GM21381 (cell line): ENCODE measurements around the gene MBTD1.
"Not testable (repeated sequence)": the region's sequence is repeated elsewhere in the genome, so short reads cannot be mapped to it uniquely, and the experiment has no call there.

Experiments
- ATAC-seq: cut with Tn5 transposase; IDR thresholded peaks from one replicate; pipeline ENCODE4 v1.9.1; 2021; ENCODE audit warnings: mild to moderate bottlenecking, moderate library complexity; ENCODE audit not compliant: unreplicated experiment

Gene MBTD1

DNA sequence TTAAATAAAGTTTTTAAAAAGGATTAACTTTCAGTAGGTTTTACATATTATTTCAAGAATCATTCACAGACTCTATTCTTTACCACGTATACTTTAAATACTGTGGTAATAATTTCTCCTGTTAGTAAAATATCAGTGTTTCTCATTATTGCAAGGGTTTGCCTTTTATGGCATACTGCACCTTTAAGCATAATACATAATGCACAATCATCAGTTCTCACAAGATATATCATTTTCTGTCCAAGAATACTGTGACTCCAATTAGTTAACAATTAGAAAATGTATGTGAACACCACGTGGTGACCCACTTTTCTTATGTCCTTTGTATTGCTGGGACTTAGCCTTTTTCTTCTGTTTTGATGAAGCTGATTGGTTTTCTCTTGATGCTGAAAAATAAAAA, 68.0 kb downstream of the MBTD1 start:
- ATAC-seq, result no peak

DNA sequence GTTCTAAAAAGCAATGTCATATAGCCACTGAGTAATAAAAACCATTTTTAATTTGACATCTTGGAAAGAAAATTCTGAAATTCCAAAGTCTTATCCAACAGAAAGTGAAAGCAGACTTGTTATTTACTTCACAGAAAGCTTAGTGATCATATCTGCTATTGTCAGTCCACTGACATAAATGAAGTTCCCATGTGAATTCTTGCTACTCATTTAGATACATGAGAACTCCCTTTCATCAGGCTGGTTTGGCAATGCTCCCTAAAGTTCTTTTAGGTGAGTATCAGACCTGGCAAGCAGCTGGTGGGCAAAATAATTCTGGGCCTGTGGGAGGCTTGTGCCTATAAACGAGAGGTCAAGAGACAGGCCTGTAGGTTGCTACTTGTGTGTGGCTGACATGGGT, 70.2 kb downstream of the MBTD1 start:
- no peak for ATAC-seq

DNA sequence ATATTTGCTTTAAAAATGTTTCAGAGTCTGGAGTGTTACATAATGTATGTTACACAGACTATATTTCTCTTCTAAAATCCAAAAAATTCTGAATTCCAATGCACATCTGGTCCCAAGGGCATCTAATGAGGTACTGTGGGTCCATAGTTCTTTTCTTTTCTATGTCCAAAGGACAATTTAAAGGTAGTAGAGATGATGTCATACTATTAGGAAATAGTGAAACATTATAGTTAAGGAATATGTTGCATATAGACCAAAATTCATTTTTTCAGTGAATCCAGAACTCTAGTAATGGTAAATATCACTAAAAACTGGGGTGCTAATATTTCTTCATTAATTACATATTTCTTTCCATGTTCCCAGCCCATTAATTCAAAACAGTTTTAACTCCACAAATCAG, 70.7 kb downstream of the MBTD1 start:
- no peak for ATAC-seq

DNA sequence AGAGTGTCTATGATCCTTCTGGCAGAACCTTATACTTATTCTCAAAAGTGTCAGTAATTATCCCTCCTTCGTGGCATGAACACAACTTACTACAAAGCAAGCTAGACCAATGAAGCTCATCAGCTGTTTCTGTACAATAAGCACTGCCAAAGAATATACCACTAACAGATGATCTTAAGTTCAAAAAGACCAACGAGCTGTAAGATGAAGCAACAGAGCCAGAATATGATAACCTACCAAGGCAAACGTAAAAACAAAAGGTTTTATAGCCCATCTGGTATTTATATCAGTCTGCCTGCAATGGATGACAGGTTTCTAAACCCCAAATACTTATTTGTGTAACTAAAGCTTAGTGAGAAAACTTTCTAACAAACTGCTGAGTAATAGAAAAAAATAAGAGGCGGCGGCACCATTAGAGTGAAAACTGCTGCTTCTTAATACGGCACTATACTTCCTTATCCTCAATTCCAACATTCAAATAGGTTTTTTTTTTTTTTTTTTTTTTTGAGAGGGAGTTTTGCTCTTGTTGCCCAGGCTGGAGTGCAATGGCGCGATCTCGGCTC, 71.5 kb downstream of the MBTD1 start:
- ATAC-seq, result no peak

DNA sequence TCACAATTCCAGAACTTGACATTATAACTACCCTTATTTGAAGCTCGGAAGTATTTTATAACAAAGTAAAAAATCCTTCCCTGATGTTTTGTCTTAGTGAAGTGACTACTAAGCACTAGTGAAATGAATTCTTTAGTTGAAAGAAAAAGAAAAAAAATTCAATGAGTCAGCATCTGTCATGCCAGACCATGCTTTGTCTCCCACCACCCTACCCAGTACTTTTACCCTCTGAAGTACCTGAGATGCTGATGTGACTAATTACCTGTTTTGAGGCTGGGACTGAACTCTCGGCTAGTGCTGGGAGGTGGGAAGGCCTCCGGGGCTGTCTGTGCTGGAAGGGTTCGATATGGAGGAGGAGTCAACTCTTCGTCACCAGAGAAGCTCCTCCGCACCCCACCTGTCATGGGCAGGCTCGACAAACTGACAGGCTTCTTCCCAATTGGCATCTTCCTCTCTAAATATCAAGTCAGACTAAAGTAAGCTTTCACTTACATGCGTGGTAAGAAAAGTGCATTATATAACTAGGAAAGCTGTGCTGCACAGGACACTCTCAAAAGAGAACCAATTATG, 74.0 kb downstream of the MBTD1 start:
- no peak for ATAC-seq

DNA sequence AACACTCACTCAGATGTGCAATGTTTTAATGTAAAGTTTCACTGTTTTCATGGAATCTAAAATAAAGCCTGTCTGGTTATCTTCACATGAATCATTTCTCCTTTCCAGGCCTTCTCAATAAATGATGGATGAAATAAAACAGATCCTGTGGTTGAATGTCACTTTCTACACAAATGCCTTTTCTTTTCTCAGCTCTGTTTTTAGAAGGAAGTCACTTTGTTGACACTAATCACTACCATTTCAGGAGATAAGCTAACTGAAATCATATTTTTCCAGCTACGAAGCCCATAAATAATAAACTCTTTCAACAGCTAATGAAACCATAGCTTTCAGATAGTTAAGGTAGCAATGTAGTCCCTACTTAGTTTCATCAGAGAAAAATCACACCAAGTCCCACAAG, 75.7 kb downstream of the MBTD1 start:
- no peak for ATAC-seq

DNA sequence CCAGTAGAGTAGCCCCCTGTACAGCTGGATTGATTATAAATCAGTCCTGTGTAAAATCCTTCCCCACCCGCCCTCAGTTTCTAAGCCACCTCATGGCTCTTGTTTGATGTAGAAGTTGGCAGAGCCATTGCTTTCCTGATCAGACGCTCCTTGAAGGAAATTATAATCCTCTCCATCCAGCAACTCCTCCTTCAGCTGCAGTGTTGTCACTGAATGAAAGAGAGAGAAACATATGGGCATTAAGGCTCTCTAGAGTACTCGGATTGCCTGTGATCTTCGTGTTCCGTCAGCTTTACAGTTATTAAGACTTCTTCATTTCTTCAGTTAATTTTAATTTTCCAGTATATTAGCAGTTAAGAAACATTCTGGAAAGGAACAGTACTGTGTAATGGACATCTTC, 79.4 kb downstream of the MBTD1 start:
- ATAC-seq, result no peak

DNA sequence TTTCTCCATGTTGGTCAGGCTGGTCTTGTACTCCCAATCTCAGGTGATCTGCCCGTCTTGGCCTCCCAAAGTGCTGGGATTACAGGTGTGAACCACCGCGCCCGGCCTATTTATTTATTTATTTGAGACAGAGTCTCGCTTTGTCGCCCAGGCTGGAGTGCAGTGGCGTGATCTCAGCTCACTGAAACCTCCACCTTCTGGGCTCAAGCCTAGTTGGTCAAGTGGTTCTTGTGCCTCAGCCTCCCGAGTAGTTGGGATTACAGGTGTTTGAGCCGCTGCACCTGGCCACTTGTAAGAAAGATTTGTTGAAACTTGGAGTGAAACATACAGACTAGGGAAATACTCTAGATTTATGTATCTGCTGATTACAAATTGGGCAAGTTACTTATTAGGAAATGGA, 87.8 kb downstream of the MBTD1 start:
- ATAC-seq, result not testable (repeated sequence)

DNA sequence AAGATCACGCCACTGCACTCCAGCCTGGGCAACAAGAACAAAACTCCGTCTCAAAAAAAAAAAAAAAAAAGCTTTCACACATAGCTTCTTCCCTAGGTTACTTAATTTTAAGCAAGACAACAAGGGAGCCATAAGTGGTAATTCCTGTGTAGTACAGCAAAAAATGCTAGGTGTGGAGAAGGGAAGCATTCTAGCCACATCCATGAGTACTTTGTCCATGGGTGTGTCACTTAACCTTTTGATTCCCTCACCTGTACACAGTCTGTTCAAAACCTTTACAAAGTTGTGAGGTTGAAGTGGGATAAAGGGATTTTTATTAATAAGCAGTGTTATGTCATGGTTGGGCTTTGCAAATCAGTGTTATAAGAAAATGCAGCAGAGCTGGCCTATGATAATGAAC, 89.1 kb downstream of the MBTD1 start:
- no peak for ATAC-seq

DNA sequence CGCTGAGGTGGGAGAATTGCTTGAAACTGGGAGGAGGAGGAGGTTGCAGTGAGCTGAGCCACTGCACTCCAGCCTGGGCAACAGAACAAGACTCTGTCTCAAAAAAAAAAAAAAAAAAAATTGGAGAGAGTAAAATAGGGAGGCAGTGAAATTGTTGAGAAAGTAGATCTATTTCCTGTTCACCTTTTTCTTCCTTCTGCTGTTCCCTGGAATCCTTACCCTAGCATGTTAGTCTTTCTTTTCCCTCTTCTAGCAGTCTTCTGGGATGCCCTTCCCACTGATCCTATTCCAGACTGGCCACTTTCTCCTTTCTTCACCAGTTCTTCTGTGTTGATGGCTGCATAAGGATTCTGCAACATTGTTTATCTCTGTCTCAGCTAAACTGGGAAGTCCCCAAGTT, 90.5 kb downstream of the MBTD1 start:
- no peak for ATAC-seq

DNA sequence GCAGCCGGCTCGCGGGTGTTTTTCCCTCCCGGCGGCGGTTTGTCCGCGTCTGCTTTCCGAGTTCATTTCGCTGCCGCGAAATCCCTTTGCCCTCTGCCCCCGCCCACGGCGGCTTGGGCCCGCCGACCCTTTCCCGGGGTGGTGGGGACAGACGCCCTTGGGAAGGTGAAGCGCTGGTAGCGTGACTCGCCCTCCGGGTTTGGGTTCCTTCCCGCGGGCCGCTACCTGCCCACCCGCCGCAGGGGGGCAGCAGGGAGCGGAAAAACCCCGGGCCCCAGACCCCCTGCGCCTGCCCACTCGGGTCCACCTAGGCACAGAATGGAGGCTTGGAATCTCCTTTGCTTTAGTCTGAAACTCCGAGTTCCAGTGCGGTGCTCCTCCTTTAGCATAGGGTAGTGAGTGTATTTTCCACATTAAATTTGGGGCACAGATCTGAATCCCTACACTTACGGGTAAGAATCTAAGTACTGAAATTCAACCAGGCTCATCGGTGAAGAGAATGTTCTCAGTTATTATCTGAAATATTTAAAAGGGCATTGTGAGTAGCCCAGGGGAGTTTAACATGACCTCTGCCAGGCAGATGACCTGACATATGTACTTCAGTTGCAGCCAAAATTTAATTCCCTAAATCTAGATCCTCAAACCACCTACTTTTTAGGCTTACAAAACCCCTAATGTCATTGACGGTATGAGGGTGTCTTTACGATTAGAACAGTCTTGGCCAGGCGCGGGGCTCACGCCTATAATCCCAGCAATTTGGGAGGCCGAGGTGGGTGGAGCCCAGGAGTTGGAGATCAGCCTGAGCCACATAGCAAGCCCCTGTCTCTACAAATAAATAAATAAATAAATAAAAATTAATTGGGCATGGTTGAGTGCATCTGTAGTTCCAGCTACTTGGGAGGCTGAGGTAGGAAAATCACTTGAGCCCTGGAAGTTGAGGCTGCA, 92.6 kb downstream of the MBTD1 start:
- peak; percentile 44 for ATAC-seq

DNA sequence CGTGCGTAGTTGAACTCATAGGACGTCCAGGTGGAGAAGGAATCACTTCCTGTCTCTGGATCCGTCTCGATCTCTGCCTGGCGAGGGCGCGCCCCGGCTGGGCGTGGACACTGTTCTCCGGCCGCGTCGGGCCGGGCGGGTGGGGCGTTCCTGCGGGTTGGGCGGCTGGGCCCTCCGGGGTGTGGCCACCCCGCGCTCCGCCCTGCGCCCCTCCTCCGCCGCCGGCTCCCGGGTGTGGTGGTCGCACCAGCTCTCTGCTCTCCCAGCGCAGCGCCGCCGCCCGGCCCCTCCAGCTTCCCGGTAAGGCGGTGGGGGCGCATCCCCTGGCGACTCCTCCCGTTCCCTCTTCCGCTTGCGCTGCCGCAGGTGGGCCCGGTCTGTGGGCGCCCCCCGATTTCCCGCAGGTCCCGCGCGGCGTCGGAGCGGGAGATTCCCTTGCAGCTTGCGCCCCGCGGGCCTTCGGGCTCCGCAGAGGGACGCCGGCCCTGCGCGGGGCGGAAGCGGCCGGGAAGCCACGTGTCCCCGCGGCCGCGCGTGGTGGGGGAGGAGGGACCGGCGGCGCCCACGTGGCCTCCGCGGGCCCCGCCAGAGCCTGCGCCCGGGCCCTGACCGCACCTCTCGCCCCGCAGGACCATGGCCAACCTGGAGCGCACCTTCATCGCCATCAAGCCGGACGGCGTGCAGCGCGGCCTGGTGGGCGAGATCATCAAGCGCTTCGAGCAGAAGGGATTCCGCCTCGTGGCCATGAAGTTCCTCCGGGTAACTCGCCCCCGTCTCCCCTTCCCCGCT, 93.5 kb downstream of the MBTD1 start, which contains the start of gene NME2:
NME2 (plus strand) TSS at position 214 of the 789 bp plus-strand sequence; CDS start at position 634, 420 bp downstream.
- ATAC-seq, result peak; percentile 86

DNA sequence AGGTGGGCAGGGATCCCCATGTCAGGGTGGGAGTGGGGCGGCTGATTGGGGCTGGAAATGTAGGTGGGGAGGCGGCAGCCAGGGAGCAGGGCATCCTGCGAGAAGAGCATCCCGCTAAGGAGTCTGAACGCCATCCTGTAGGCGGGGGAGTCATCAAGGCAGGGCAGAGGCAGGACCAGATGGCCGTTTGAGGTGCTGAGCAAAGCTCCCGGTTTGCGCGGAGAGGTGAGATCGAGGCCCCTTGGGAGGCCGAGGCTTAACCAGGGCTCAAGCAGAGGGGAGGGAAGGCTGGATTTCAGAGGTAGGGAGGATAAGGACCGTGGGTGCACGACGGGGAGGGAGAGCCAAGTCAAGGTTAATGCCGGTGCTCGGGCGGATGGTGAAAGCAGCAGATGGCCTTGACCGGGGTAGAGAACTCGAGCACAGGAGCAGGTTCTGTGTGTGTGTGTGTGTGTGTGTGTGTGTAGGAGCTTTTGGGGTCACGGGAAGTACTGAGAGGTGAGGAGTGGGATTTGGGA, 94.1 kb downstream of the MBTD1 start:
- no peak for ATAC-seq

DNA sequence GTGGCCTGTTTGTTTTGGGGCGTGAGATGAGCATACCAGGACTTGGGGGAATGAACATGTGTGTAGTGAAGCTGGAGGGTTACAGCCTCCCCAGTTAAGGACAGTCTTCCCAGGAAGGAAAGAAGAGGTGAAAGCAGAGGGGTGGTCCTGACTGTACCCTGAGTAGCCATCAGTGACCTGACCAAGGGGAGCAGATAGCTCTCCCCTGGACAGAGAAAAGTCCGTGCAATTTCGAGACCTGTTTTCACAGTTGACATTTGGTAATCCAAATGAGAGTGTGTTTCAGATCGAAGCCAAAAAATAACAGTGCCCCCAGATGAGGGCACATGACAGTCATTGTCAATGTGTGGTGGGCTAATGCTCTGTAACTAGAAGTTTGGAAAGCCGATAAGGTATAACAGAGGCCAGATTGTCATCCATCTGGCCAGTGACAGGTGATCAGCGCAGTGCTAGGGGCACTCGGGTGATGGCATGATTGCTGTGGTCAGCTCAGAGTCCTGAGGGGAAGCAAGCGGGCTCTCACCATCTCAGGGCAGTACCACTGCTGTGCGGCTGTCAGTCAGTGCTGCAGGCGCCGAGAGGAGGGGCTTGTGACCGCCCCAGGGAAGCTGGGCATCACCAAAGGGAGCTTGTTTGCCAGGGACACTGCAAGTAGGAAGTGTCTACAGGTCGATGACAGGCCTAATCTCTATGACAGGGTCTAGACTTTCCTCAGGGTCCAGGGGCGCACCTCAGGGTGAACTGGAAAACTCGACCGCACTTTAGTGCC, 94.8 kb downstream of the MBTD1 start:
- no peak for ATAC-seq

DNA sequence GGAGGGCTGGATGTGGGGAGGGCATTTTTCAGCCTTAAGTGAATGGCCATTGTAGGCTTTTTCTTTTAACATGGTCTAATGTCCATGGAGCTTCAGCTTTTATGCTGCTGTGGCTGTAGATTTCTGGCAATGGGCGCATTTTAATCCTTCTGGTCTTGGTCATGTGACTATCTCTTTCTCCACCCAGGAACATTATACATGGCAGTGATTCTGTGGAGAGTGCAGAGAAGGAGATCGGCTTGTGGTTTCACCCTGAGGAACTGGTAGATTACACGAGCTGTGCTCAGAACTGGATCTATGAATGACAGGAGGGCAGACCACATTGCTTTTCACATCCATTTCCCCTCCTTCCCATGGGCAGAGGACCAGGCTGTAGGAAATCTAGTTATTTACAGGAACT, 98.3 kb downstream of the MBTD1 start:
- ATAC-seq, result no peak

DNA sequence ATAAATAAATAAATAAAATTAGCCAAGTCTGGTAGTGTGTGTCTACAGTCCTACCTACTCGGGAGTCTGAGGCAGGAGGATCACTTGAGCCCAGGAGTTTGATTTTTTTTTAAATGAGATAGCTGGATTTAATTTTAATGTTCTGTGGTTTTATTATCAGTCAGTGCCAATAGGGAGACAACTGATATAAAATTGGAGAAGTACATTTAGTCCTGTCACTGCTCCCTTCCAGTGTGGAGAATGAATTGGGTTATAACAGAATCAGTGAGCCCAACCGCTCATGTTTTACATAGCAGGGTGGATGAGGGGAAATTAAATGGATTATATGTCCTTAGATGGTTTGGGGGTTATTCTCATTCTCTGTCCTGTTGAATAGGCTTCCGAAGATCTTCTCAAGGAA, 100.2 kb downstream of the MBTD1 start:
- ATAC-seq, result no peak

DNA sequence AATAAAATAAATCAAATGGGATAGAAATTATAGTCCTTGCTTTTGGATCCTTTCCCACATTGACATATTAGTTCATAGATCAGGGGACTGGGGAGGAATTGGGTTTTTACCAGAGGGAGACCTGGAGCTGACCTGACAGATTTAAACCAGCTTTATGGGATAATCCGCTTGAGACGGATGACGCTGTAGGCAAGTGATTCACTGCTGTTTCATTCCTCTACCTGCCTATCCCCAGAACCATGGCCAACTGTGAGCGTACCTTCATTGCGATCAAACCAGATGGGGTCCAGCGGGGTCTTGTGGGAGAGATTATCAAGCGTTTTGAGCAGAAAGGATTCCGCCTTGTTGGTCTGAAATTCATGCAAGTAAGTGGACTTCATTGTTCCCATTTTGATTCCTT, 104.4 kb downstream of the MBTD1 start:
- no peak for ATAC-seq

DNA sequence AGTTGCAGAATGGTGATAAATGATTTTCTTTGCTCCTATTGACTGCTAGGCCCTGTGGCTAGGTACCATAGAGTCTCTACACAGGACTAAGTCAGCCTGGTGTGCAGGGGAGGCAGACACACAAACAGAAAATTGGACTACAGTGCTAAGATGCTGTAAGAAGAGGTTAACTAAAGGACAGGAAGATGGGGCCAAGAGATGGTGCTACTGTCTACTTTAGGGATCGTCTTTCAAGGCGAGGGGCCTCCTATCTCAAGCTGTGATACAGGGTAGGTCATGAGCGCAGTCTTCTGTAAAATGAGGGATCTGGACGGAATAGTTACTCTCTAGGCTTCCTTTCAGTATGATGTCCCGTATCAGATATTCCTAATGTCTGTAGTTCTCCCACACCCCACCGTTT, 105.7 kb downstream of the MBTD1 start:
- no peak for ATAC-seq

DNA sequence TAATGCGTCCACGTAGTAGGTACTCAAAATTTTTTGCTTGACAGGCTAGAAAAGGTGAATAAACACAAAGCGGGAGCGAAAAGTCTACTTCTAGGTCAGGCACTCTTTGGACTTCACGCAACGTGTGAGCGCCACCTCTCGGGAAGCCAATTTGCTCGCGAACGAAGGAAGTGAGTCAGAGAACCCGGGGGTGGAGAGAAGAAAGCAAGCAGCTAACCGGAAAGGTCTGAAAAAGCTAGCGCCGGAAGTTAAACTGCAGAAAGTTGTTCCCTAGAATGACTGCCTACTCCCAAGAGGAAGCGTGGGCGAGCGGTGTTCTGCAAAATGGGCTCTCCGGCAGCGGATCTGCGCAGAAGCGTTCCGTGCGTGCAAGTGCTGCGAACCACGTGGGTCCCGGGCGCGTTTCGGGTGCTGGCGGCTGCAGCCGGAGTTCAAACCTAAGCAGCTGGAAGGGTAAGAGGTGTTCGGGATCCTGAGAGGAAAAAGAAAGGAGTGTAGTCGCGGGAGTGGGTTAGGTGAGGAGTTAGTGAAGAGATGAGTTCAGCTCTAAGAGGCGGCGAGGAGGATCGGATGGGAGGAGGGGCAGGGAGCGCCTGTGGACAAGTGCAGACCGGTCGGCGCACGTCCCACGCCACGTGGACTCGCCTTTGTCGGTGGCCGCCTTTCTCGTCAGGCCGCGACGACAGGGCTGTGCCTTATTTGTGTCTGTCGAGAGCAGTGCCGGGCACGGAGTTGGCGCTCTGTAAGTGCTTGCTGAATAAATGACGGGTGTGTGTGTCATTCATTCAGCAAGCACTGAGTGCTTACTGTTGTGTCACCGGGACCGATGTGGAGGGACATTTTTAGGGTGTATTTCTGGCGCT, 106.4 kb downstream of the MBTD1 start, which contains the start of gene NME1:
NME1 (plus strand) TSS at position 350 of the 863 bp plus-strand sequence. CDS start 2,096 bp downstream, outside the sequence.
- peak; percentile 92 for ATAC-seq
